Esophagus (tissue), 2 donors: ENCODE data around the gene RNF11. TPM values are rescaled to one million over a fixed set of nuclear protein-coding genes. Genes with fewer than 3 reads are reported as not detected.

Source experiments
- H3K27ac ChIP-seq, 2 donors: one replicate each; pipeline ENCODE4 v1.5.1; 2013; ENCODE audit warnings: low read depth in 2 of 2, mild to moderate bottlenecking in 2 of 2, inconsistent platforms in 1 of 2, low read length in 1 of 2, moderate library complexity in 1 of 2
- H3K27me3 ChIP-seq, 2 donors: one replicate each; pipeline ENCODE4 v1.6.1; 2013; ENCODE audit warnings: low read length in 2 of 2, control low read depth in 1 of 2, mild to moderate bottlenecking in 1 of 2; ENCODE audit not compliant: insufficient read depth in 2 of 2, control insufficient read depth in 1 of 2
- H3K36me3 ChIP-seq, 2 donors: one replicate each; pipeline ENCODE4 v1.6.1; 2013; ENCODE audit warnings: low read length in 1 of 2; ENCODE audit not compliant: control insufficient read depth in 2 of 2, insufficient read depth in 2 of 2
- H3K4me1 ChIP-seq, 2 donors: one replicate each; pipeline ENCODE4 v1.6.1; 2013; ENCODE audit warnings: low read length in 1 of 2; ENCODE audit not compliant: control insufficient read depth in 2 of 2, insufficient read depth in 2 of 2
- H3K4me3 ChIP-seq, 2 donors: one replicate each; pipeline ENCODE4 v1.5.1; 2013; ENCODE audit warnings: low read length in 2 of 2, mild to moderate bottlenecking in 2 of 2, low read depth in 1 of 2, moderate library complexity in 1 of 2
- H3K9me3 ChIP-seq, 2 donors: one replicate each; pipeline ENCODE4 v1.6.1; 2013; ENCODE audit warnings: mild to moderate bottlenecking in 2 of 2, low read depth in 1 of 2, low read length in 1 of 2, moderate library complexity in 1 of 2; ENCODE audit not compliant: control insufficient read depth in 2 of 2, insufficient read depth in 1 of 2
- WGBS, 2 donors: extraction: QIAGEN DNeasy Blood & Tissue Kit; methylation state at CpG; one replicate each; pipeline ENCODE4 v1.1.7; 2013; 5-methylcytosine and 5-hydroxymethylcytosine counted together
- polyA plus RNA-seq, 2 donors: library from polyadenylated mRNA; stranded (reverse); fragments of 200-250 nt; gene quantifications; one replicate each; pipeline ENCODE4 v1.2.3, GENCODE V29; 2013
- donor health status: healthy with polysubstance abuse.
- donor health status: Bipolar disorder and iron deficiency.

The RNF11 gene
- polyA plus RNA-seq, 2 donors, result 66.7 to 80.9 TPM

GRCh38 chr1:51304360-51304759 lies 68.3 kb downstream of the RNF11 start:
- WGBS, 2 donors, result 26 to 30% methylated on average over 1 of the region's 1 CpG
- no peaks in the 10 kb centered on the region for H3K27me3 ChIP-seq

GRCh38 chr1:51305371-51305823 lies 69.3 kb downstream of the RNF11 start:
- Histone ChIP-seq H3K27me3 (no peaks in the 10 kb centered on the region), H3K9me3 (no peaks in the 10 kb centered on the region), H3K4me3 (no peak overlapping the region), H3K4me1 (no peaks in the 10 kb centered on the region), H3K27ac (no peak overlapping the region), H3K36me3 (peaks cover 0 to 7% of the 10 kb centered on the region in 2 donors)
- WGBS, 2 donors, result 70 to 73% methylated on average over 4 of the region's 4 CpGs

More at GRCh38 chr1:51304360-51304759, 68.3 kb downstream of the RNF11 start:
- Histone ChIP-seq H3K9me3 (no peaks in the 10 kb centered on the region), H3K4me1 (no peaks in the 10 kb centered on the region), H3K27ac (no peak overlapping the region), H3K4me3 (no peak overlapping the region), H3K36me3 (peaks cover 0 to 7% of the 10 kb centered on the region in 2 donors)

GRCh38 chr1:51306950-51307349 lies 70.9 kb downstream of the RNF11 start:
- H3K27ac ChIP-seq, result no peak overlapping the region
- no peaks in the 10 kb centered on the region for H3K27me3 ChIP-seq
- H3K9me3 ChIP-seq, result no peaks in the 10 kb centered on the region
- no peaks in the 10 kb centered on the region for H3K4me1 ChIP-seq
- peaks cover 0 to 12% of the 10 kb centered on the region in 2 donors for H3K36me3 ChIP-seq
- no peak overlapping the region for H3K4me3 ChIP-seq
- WGBS, 2 donors, result 76 to 81% methylated on average over 5 of the region's 5 CpGs

GRCh38 chr1:51308636-51309035 lies 72.6 kb downstream of the RNF11 start:
- Histone ChIP-seq H3K27ac (no peak overlapping the region), H3K27me3 (no peaks in the 10 kb centered on the region), H3K4me3 (no peak overlapping the region), H3K4me1 (peaks cover 0 to 6% of the 10 kb centered on the region in 2 donors), H3K9me3 (no peaks in the 10 kb centered on the region), H3K36me3 (peaks cover 0 to 15% of the 10 kb centered on the region in 2 donors)
- 92 to 94% methylated on average over 6 of the region's 6 CpGs for WGBS, 2 donors

GRCh38 chr1:51309291-51309690 lies 73.2 kb downstream of the RNF11 start:
- WGBS, 2 donors, result 86 to 87% methylated on average over 8 of the region's 8 CpGs
- H3K4me1 ChIP-seq, result peaks cover 0 to 10% of the 10 kb centered on the region in 2 donors
- no peaks in the 10 kb centered on the region for H3K27me3 ChIP-seq
- H3K4me3 ChIP-seq, result no peak overlapping the region
- no peak overlapping the region for H3K27ac ChIP-seq
- peaks cover 0 to 15% of the 10 kb centered on the region in 2 donors for H3K36me3 ChIP-seq
- H3K9me3 ChIP-seq, result no peaks in the 10 kb centered on the region

GRCh38 chr1:51310871-51311613 lies 75.0 kb downstream of the RNF11 start:
- H3K9me3 ChIP-seq, result no peaks in the 10 kb centered on the region
- no peaks in the 10 kb centered on the region for H3K27me3 ChIP-seq
- peaks cover 0 to 9% of the 10 kb centered on the region in 2 donors for H3K36me3 ChIP-seq
- peaks cover 0 to 21% of the 10 kb centered on the region in 2 donors for H3K4me1 ChIP-seq
- no peak overlapping the region for H3K4me3 ChIP-seq
- no peak overlapping the region for H3K27ac ChIP-seq
- 73% methylated on average over 15 of the region's 15 CpGs for WGBS, 2 donors

GRCh38 chr1:51311826-51312225 lies 75.8 kb downstream of the RNF11 start:
- peaks cover 0 to 9% of the 10 kb centered on the region in 2 donors for H3K36me3 ChIP-seq
- 94% methylated on average over 5 of the region's 5 CpGs for WGBS, 2 donors
- no peak overlapping the region for H3K4me3 ChIP-seq
- H3K9me3 ChIP-seq, result no peaks in the 10 kb centered on the region
- H3K27me3 ChIP-seq, result no peaks in the 10 kb centered on the region
- peaks cover 0 to 24% of the 10 kb centered on the region in 2 donors for H3K4me1 ChIP-seq
- no peak overlapping the region for H3K27ac ChIP-seq

GRCh38 chr1:51312718-51313117 lies 76.6 kb downstream of the RNF11 start:
- no peak overlapping the region for H3K27ac ChIP-seq
- WGBS, 2 donors, result 82 to 86% methylated on average over 4 of the region's 4 CpGs
- peaks cover 0 to 9% of the 10 kb centered on the region in 2 donors for H3K36me3 ChIP-seq
- no peaks in the 10 kb centered on the region for H3K9me3 ChIP-seq
- no peak overlapping the region for H3K4me3 ChIP-seq
- peaks cover 0 to 24% of the 10 kb centered on the region in 2 donors for H3K4me1 ChIP-seq
- no peaks in the 10 kb centered on the region for H3K27me3 ChIP-seq

GRCh38 chr1:51313268-51313852 lies 77.3 kb downstream of the RNF11 start:
- Histone ChIP-seq H3K4me3 (no peak overlapping the region), H3K27me3 (no peaks in the 10 kb centered on the region), H3K9me3 (no peaks in the 10 kb centered on the region), H3K27ac (peak overlapping the region; percentile 92 to 99), H3K36me3 (peaks cover 0 to 9% of the 10 kb centered on the region in 2 donors), H3K4me1 (peaks cover 0 to 24% of the 10 kb centered on the region in 2 donors)
- 90 to 93% methylated on average over 5 of the region's 5 CpGs for WGBS, 2 donors
